AG08396 (cell line): ENCODE measurements around the gene OR6B3.
"Not testable (repeated sequence)": the region's sequence is repeated elsewhere in the genome, so short reads cannot be mapped to it uniquely, and the experiment has no call there.

Experiments used
- DNase-seq: peaks from one replicate; pipeline ENCODE4 v3.0.0; 2012; ENCODE audit warnings: low spot score, mixed read lengths

The OR6B3 gene

DNA sequence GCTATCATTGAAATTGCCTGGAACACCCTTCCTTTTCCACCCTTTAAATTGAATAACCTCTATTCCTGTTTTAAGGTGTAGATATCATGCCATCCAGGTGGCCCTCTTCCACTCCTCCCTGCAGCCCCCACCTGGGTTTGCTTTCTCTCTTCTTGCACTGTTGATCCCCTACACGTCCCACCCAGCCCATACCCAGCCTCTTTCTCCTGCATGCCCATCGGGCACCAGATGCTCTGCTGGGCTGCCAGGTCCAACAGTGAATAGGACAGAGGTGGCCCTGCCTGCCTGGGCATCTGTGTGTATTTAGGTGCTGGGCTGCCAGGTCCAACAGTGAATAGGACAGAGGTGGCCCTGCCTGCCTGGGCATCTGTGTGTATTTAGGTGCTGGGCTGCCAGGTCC lies 9.2 kb downstream of the OR6B3 start:
- not testable (repeated sequence) for DNase-seq

DNA sequence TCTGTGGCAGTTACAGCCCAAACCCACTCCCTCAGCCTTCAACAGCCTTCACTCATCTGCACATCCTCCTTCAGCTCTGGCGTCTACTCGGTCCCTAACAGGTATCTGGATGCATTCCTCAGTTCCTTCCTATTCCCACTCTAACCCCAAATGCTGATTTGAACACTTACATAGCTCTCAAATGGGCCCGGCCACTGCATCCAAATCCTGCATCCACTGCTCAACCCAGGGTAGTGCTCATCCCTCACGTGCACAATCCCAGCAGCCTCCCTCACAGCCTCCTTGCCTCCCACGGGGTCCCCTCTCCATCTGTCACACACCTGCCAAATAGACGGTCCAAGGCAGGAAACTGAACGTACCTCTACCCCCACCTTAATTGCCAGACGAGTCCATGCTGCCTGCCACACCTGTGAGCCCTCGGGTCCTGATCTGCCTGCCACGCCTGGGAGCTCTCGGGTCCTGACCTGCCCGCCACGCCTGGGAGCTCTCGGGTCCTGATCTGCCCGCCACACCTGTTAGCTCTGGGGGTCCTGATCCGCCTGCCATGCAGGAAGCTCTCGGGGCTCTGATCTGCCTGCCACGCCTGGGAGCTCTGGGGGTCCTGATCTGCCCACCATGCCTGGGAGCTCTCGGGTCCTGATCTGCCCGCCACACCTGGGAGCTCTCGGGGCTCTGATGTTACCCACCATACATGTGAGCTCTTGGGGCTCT lies 9.9 kb downstream of the OR6B3 start:
- DNase-seq, result no peak

DNA sequence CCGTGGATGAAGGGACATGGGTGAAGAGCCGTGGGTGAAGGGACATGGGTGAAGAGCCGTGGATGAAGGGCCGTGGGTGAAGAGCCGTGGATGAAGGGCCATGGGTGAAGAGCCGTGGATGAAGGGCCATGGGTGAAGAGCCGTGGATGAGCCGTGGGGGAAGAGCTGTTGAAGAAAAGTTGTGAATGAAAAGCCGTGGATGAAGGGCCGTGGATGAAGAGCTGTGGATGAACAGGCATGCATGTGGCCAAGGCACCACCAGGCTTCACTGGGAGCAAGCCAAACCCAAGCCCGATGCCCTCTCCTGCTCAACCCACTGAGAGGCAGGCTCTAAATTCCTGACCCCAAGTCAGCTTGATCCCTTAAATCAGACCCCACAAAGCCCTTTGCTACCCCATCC lies 10.6 kb downstream of the OR6B3 start:
- no peak for DNase-seq

DNA sequence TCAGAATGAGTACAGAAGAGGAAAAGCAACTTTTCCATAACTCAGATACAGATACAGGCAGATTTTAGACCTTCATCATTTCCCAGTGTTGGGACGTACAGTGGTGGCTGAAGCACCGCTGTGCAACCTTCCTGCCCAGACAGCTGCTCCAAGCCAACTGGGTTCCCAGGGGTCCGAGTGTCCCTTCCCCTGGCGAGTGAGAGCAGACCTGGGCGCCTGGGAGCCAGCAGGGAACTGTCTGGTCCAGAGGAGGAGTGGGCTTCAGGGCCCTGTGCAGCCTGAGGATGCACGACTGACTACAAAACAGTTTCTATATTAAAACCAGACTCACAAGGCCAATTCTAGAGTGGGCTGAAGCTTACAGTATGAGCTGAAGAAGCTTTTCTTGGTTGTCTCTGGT lies 12.0 kb downstream of the OR6B3 start:
- no peak for DNase-seq

DNA sequence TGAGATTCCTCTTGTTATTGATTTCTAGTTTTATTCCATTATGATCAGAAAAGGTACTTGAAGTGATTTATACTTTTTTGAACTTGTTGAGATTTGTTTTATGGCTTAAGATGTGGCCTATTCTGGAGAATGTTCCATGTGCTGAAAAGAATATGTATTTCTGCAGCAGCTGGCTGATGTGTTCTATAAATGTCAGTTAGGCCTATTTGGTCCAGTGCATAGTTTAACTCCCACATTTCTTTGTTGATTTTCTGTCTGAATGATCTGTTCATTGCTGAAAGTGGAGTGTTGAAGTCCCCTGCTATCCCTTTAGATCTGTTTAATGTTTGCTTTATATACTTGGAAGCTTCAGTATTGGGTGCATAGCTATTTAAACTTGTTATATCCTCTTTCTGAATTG lies 16.0 kb downstream of the OR6B3 start:
- DNase-seq, result no peak

- no peak for DNase-seq
These were observed 20.0 kb downstream of the OR6B3 start for GRCh38 chr2:240033330-240033678.

DNA sequence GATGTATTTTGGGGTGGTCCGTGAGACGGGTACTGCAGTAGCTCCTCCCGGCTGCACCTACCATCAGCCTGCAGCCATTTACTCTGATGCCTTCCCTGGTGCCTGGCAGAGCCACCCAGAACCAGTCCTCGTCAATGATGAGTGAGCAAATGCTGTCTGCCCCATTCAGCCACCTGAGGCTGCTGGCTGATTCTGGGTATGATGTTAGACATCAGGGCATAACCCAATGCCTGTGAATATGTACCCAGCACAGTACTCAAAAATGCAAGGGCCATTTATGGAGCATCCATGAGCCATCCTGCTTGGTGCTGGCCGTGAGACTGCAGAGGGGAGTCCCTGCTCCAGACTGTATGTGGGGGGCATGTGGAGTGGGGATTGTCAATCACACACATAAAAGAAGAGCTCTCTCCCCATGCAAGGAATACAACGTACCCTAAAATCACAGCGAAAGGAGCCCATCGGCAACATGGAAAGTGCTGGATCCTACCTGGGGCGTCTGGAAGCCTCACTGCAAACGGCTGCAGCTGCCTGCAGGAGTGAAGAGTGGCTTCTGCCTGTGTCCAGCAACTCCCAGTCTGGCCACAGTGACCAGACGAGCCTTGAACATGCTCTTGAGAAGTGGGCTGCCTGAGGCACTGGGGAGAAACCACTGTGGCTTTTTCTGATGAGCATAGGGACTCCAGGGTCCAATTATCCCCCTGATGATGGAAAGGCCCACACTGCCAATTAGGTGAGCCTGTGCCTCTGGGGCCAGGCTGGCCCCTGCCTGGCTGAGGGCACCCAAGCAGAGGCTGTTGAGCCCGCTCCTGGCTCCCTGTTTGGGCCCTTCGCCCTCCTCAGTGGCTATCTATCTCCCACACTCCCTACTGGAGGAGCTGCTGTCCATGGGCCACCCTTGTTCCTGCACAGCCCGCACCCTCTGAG lies 20.7 kb downstream of the OR6B3 start:
- DNase-seq, result no peak

GRCh38 chr2:240030379-240031094 lies 22.8 kb downstream of the OR6B3 start, which contains the start of gene OR6B2:
Gene OR6B2, minus strand, starts transcription at chr2:240030429. Its CDS starts 0 bp downstream, at chr2:240030429.
- DNase-seq, result no peak

DNA sequence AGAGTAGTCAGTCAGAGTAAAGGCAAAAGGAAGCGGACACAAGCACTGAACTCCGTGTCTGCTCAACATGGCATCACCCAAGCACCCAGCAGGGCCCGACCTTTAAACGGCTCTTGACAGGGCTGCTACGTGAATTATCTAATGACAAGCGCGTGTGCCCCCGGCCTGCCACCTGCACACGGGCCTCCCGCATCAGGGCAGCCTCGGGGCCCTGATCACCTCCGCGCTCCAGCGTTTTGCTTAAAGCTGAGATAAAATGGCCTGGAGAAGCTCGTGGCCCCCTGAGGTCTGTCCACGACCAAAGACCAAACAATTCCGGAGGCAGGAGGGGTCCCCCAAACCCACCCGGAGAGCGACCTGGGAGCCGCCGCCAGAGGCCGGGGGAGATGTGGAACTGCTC lies 28.6 kb downstream of the OR6B3 start:
- DNase-seq, result peak; percentile 36

DNA sequence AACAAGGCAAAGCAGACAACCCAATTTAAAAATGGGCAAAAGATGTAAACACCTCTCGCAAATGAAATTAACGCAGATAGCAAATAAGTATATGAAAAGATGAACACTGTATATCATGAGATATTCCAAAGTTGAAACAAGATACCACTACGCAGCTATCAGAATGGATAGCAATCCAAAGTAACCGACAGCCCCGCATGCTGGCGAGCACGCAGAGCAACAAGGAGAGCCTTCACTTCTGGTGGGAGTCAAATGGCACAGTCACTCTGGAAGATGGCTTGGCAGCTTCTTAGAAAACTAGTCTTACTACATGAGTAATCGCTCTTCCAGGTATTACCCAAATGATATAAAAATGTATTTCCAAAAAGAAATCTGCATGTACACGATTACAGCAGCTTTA lies 29.5 kb downstream of the OR6B3 start:
- DNase-seq, result no peak

DNA sequence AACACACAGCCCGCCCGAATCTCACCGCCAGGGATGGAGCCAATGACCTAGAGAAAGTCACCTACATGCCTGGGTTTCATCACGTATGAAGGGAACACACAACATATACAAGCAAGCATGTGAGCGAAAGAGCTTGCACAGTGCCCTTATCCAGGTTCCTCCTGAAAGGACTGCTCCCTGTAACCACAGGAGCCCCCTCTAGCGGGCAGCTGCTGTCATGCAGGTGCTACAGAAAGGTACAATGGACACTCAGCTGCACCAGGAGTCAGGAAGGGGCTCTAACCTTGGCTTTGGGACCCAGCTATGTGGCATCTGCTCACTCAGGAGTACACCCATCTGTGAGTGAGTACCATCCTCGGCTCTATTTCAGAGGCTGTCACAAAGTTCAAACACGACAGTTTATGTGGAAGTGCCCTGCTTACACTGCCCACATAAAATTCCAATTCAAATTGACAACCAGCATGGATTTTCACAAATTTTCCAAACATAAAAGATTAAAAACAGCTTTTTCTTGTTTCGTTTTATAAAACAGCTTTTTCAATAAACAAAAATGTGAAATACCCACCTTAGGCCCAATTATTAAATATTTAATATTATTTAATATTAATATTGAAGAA lies 31.7 kb downstream of the OR6B3 start:
- peak; percentile 82 for DNase-seq

DNA sequence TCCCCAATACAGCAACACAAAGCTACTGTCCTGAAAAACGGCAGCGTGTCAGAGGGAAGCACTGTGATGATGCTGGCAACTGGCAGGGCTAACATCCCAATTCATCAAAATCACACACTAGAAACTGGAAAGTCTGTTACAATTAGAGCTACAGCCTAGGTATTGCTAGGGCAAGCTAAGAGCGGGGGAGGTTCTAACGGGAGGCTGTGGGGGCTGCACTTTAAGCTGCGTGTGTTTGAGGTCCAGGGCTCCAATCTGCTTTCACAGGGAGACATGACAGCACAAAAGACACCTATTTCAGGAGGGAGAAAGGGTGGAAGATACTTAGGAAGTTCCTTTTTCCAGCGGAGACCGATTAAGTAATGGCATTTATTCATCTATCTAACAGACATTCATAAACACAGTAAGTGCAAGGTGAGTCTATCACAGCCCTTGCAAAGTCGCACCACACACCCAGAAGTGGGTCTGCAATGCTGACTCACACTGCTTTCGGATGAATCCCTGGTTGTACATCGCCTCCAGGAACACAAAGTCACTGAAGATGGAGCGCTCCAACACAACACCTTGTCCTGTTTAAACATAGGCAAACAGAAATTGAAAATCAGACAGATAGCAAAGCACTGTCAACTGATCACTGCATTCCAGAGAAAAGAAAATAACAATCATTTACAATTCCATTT lies 35.1 kb downstream of the OR6B3 start:
- DNase-seq, result no peak

- no peak for DNase-seq
These were observed 39.0 kb downstream of the OR6B3 start for GRCh38 chr2:240014327-240014726.

DNA sequence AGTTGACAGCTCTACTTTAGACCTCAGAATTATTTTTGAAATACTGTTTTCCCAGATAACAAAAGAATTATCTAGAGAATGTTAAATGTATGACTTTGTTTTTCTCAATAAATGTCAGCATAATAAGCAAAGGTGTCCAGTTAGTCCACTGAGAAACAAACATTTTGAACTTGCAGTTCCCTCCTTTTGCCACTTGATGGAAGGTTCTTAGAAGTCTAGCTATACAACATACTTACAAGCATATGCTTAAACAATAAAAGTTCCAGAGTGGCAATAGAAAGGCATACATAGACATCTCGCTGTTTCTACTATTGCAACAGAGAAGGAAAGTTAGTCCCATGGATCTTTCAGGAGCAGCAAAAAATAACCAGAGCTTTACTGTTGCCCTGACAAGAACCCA lies 40.0 kb downstream of the OR6B3 start:
- DNase-seq, result peak; percentile 35

- DNase-seq, result no peak
These were observed 50.3 kb downstream of the OR6B3 start for GRCh38 chr2:240002983-240003382.

DNA sequence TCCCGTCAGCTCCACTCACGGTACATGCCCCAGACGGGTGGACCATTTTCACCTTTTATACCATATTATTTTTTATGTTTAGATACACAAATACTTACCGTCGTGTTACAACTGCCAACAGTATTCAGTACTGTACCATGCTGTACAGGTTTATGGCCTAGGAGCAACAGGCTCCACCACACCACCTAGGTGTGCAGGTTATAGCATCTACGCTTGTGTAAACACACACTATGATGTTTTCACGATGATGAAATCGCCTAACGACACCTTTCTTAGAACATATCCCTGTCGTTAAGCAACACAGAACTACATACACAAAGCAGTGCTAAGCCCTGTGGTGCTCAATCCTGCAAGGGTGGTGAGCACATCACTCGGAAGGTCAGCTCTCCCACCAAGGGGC lies 52.6 kb downstream of the OR6B3 start:
- no peak for DNase-seq

GRCh38 chr2:239997686-239998409 lies 55.5 kb downstream of the OR6B3 start:
- DNase-seq, result no peak
